Endodermal cell (in vitro differentiated cells): ENCODE measurements around the gene USP48. TPM values are rescaled to one million over a fixed set of nuclear protein-coding genes. Genes with fewer than 3 reads are reported as not detected.

ENCODE experiments used
- DNase-seq: peaks from one replicate; pipeline ENCODE4 v3.0.0-alpha.2; 2017
- H3K27ac ChIP-seq: 2 replicates; pipeline ENCODE4 v1.5.1; 2013; ENCODE audit warnings: mild to moderate bottlenecking, low read depth, low read length, moderate library complexity
- H3K27me3 ChIP-seq: 2 replicates; pipeline ENCODE4 v1.6.1; 2013; ENCODE audit warnings: mild to moderate bottlenecking, low read length, moderate library complexity; ENCODE audit not compliant: insufficient read depth, control insufficient read depth, poor library complexity, severe bottlenecking
- H3K36me3 ChIP-seq: 2 replicates; pipeline ENCODE4 v1.7.0; 2013; ENCODE audit warnings: mild to moderate bottlenecking, low read length, moderate library complexity; ENCODE audit not compliant: control insufficient read depth, insufficient read depth
- H3K4me1 ChIP-seq: one replicate; pipeline ENCODE4 v1.7.0; 2013; ENCODE audit warnings: low read length; ENCODE audit not compliant: control insufficient read depth, insufficient read depth
- H3K4me3 ChIP-seq: 2 replicates; pipeline ENCODE4 v1.5.1; 2013; ENCODE audit warnings: mild to moderate bottlenecking, low read length, moderate library complexity
- H3K9ac ChIP-seq: 2 replicates; pipeline ENCODE4 v1.6.1; 2013; ENCODE audit warnings: mild to moderate bottlenecking, low read length, moderate library complexity; ENCODE audit not compliant: poor library complexity, severe bottlenecking; ENCODE audit errors: extremely low read depth
- H3K9me3 ChIP-seq: 2 replicates; pipeline ENCODE4 v1.6.1; 2013; ENCODE audit warnings: mild to moderate bottlenecking, low read length, moderate library complexity; ENCODE audit not compliant: control insufficient read depth
- H3K27ac Mint-ChIP-seq: 2 replicates; pipeline ENCODE4 v1.8.0; 2020; ENCODE audit warnings: mixed read lengths
- H3K27me3 Mint-ChIP-seq: 2 replicates; pipeline ENCODE4 v1.8.0; 2021; ENCODE audit warnings: mild to moderate bottlenecking, mixed read lengths; ENCODE audit not compliant: insufficient read depth
- H3K36me3 Mint-ChIP-seq: 2 replicates; pipeline ENCODE4 v1.8.0; 2020; ENCODE audit warnings: low read depth, mixed read lengths
- H3K4me1 Mint-ChIP-seq: 2 replicates; pipeline ENCODE4 v1.8.0; 2020; ENCODE audit warnings: mixed read lengths
- H3K4me3 Mint-ChIP-seq: 2 replicates; pipeline ENCODE4 v1.8.0; 2020; ENCODE audit warnings: mild to moderate bottlenecking, moderate library complexity, mixed read lengths
- H3K9me3 Mint-ChIP-seq: 2 replicates; pipeline ENCODE4 v1.8.0; 2020; ENCODE audit warnings: mild to moderate bottlenecking, mixed read lengths
- CTCF ChIP-seq: fragments of 200-600 bp; sonication (generic); conservative IDR thresholded peaks from 2 replicates; pipeline ENCODE4 v1.5.0; 2021; ENCODE audit warnings: antibody characterized with exemption, mild to moderate bottlenecking
- WGBS, 2 experiments: methylation state at CpG; one replicate each; pipeline versions ENCODE4 v1.1.5 to v1.1.7; 2013; ENCODE audit warnings: missing lambda C conversion rate in 2 of 2, mixed read lengths in 1 of 2; ENCODE audit not compliant: insufficient coverage in 1 of 2, insufficient read length in 1 of 2; 5-methylcytosine and 5-hydroxymethylcytosine counted together
- total RNA-seq, 2 donors: library from RNA; stranded (reverse); fragmentation: NEBNext Ultra II Directional in 1 of 2; extraction: Animal tissue kit (Norgen Biotek cat#: 25700) in 1 of 2; gene quantifications; 2 replicates in 1 of 2; 3 replicates in 1 of 2; pipeline ENCODE4 v1.2.1, GENCODE V29; 2021

The USP48 gene
- total RNA-seq, 2 donors from 2014 or later = 73.8 to 78.6 TPM

DNA sequence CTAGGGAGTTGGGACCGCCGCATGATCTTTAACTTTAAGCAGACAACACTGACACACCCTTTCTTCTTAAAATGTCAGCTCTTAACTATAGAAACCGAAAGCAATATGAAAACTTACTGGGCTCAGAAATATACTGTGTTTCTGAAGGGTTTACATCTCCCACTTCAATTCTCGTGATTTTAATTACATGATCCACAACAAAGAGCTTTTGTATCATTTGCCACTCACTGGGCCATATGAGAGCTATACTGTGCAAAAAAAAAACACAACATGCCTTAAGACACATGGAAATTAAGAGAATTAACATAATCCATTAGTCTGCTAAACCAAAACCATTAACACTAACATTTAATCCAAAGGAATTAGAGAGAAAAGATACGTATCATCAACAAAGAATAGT is 78.8 kb downstream of the USP48 start:
- Histone ChIP-seq H3K9ac (no peak overlapping the region), H3K36me3 (peaks cover 84% of the 10 kb centered on the region), H3K27ac (no peak overlapping the region), H3K27me3 (no peaks in the 10 kb centered on the region), H3K4me1 (no peaks in the 10 kb centered on the region), H3K4me3 (no peak overlapping the region), H3K9me3 (no peaks in the 10 kb centered on the region)
- peaks cover 23% of the 10 kb centered on the region for H3K4me1 Mint-ChIP-seq
- no peak for DNase-seq
- peaks cover 42% of the 10 kb centered on the region for H3K36me3 Mint-ChIP-seq
- WGBS, 2 experiments = 90 to 100% methylated on average over 3 to 5 of the region's 5 CpGs
- H3K4me3 Mint-ChIP-seq = no peak overlapping the region
- no peak overlapping the region for H3K27ac Mint-ChIP-seq
- no peak for TF ChIP-seq CTCF
- H3K9me3 Mint-ChIP-seq = no peaks in the 10 kb centered on the region
- no peaks in the 10 kb centered on the region for H3K27me3 Mint-ChIP-seq

DNA sequence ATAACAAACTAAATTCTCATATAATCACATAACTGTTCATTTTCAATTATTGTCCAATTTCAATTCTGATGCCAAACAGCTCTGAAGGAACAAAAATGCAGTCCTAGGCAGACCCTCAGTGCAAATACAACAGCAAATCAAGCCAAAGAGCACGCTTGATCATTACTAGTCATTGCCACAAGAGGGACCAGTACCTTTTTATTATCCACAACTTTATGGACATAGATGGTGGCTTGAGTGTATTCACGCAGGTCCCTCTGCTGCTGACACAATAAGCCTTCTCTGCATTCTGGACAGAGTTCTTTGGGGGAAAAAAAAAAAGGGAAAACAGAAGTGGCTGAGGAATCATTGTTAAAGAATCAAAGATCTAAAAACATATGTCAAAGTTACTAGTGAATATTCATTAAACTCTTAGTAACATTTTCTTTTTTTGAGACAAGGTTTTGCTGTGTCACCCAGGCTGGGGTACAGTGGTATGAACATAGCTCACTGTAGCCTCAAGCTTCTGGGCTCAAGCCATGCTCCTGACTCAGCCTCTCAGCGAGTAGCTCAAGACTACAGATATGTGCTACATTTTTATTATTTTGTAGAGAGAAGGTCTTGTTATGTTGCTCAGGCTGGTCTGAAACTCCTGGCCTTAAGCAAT is 79.5 kb downstream of the USP48 start:
- Mint-ChIP-seq H3K4me1 (peaks cover 23% of the 10 kb centered on the region), H3K27me3 (no peaks in the 10 kb centered on the region), H3K27ac (peak overlapping the region; percentile 73), H3K36me3 (peaks cover 45% of the 10 kb centered on the region), H3K4me3 (no peak overlapping the region), H3K9me3 (no peaks in the 10 kb centered on the region)
- no peak overlapping the region for H3K27ac ChIP-seq
- WGBS, 2 experiments = 92% methylated on average over 3 of the region's 3 CpGs; no CpG with 5 or more reads in 1 of the 2 experiments
- H3K9me3 ChIP-seq = no peaks in the 10 kb centered on the region
- H3K9ac ChIP-seq = no peak overlapping the region
- no peaks in the 10 kb centered on the region for H3K4me1 ChIP-seq
- H3K4me3 ChIP-seq = no peak overlapping the region
- no peak for DNase-seq
- H3K36me3 ChIP-seq = peaks cover 81% of the 10 kb centered on the region
- TF ChIP-seq CTCF = peak; percentile 74
- H3K27me3 ChIP-seq = no peaks in the 10 kb centered on the region

- H3K9ac ChIP-seq = no peak overlapping the region
- H3K36me3 ChIP-seq = peaks cover 80% of the 10 kb centered on the region
- no peak overlapping the region for H3K27ac Mint-ChIP-seq
- no peaks in the 10 kb centered on the region for H3K9me3 Mint-ChIP-seq
- H3K27me3 Mint-ChIP-seq = no peaks in the 10 kb centered on the region
- peaks cover 48% of the 10 kb centered on the region for H3K36me3 Mint-ChIP-seq
- H3K4me3 ChIP-seq = no peak overlapping the region
- no peak overlapping the region for H3K27ac ChIP-seq
- no peaks in the 10 kb centered on the region for H3K4me1 ChIP-seq
- H3K4me3 Mint-ChIP-seq = no peak overlapping the region
- no peak for DNase-seq
- H3K4me1 Mint-ChIP-seq = peaks cover 23% of the 10 kb centered on the region
- H3K27me3 ChIP-seq = no peaks in the 10 kb centered on the region
- TF ChIP-seq CTCF = no peak
- 94 to 100% methylated on average over 4 of the region's 4 CpGs for WGBS, 2 experiments
- no peaks in the 10 kb centered on the region for H3K9me3 ChIP-seq
Measured at GRCh38 chr1:21702780-21703179, 80.2 kb downstream of the USP48 start.
